Measurements from ENCODE around the gene DCDC1. TPM values are rescaled to one million over a fixed set of nuclear protein-coding genes. Genes with fewer than 3 reads are reported as not detected.

DCDC1 gene, protein sequence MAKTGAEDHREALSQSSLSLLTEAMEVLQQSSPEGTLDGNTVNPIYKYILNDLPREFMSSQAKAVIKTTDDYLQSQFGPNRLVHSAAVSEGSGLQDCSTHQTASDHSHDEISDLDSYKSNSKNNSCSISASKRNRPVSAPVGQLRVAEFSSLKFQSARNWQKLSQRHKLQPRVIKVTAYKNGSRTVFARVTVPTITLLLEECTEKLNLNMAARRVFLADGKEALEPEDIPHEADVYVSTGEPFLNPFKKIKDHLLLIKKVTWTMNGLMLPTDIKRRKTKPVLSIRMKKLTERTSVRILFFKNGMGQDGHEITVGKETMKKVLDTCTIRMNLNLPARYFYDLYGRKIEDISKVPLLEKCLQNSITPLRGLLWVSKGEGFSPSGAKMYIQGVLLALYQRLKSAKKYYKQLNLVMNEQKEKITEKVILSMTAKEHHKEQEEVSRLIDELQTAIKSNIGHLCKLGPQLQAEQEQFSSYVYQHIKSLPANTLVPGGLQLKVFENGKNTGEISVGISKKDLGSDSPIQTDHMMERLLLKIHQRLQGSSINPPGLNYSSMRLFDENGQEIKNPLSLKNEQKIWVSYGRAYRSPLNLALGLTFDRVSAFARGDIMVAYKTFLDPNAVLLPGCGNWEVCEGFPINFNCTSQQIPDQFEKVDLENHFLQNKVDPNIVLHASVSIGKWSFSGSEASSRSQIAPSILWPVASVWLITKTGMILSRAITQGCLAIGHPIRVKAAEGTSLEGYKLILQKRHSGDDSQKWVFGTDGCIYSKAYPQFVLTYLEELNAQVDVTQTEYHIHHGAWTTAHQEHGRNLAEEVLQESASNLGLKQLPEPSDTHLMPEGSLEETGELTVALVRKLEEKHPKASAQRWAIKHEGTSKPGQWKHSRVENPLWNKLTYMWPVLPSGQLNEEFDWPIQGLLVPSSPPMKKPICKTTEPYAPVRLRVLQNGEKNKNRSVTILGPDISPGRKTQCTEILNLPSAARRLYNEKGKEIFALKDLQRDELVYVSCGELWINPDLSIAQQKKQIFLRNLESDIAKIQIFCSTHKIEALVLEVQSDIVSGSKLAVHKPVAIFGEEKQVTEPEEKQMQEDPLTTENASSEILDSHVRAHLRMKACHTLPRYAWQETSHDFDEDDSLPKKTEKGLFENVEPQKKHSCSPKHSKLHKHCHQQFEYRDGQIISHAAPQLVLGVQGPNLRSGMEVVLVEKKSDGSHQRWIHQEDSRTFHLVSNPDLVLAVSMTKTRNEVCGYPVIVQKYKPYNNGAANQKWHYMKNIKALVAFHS (N-terminal part only)
- total RNA-seq (1.0 and 1.1 TPM in 2 replicates), polyA plus RNA-seq (0.76 TPM in 1 of 2 replicates, not detected in the other)

DNA sequence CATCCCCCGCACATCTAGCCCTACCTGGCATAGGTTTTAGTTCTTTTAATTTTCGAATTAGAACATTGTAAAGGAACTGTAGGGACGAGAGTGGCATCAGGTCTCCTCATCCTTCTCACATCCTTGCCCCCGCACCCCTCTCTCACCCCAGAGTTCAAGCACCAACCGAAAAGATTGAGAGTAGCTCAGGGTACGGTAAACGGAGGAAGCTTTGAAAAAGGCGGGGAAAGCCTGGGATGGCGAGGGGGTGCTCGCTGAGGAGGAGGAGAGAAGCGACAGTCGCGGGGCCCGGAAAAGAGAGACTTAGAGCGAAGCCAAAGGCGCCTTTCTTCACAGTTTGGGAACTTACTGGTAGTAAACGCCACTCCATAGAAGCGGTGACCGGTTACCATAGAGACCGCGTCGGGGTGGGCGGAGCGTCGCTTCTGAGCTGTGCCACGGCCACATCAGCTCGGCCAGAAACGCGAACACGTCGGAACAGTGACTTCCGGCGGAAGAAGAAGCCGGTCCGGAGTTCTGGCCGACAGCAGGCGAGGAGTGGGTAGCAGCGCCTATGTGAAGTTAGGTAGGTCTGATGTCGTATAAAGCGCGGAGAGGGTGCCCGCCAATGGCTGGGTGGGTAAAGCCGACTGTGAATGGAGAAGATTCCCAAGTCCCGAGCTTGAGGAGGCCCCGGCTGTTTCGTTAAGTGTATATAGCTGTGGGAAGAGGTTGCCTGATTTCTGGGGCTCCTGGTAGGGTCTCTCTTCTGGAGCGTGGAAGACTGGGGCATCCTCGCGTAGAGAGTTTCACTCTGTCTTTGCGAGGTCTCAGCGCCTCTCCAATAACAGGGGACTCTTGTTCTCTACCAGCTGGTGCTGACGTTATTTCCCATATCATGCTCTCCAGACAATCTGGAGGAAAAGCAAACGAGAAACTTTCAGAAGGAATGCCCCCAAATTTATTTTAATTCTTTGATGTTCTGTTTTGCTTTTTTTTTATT lies at the start of gene DCDC1, which contains the start of gene DNAJC24:
TSS of gene DCDC1 (minus strand) at position 392 of the 982 bp plus-strand sequence. CDS start 41,459 bp downstream, outside the sequence.
TSS of gene DNAJC24 (plus strand) at position 513 of the 982 bp plus-strand sequence. CDS start 889 bp downstream, outside the sequence.
- TF ChIP-seq, protein P1, sequence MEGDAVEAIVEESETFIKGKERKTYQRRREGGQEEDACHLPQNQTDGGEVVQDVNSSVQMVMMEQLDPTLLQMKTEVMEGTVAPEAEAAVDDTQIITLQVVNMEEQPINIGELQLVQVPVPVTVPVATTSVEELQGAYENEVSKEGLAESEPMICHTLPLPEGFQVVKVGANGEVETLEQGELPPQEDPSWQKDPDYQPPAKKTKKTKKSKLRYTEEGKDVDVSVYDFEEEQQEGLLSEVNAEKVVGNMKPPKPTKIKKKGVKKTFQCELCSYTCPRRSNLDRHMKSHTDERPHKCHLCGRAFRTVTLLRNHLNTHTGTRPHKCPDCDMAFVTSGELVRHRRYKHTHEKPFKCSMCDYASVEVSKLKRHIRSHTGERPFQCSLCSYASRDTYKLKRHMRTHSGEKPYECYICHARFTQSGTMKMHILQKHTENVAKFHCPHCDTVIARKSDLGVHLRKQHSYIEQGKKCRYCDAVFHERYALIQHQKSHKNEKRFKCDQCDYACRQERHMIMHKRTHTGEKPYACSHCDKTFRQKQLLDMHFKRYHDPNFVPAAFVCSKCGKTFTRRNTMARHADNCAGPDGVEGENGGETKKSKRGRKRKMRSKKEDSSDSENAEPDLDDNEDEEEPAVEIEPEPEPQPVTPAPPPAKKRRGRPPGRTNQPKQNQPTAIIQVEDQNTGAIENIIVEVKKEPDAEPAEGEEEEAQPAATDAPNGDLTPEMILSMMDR (IDR thresholded peaks at IDR 0.05; ENCODE audit: low read depth, low read length) = no peak
- no peaks in the 10 kb centered on the region for H3K27me3 ChIP-seq
- DNase-seq (ENCODE audit: low read depth in 1 of 2, low spot score in 1 of 2) = peak; percentile 95 to 97
- peak within 1 kb of the TSS; percentile 64 for H3K4me3 ChIP-seq
- H3K27ac ChIP-seq = peak within 1 kb of the TSS; percentile 75
- H3K9me3 ChIP-seq (ENCODE audit: low read depth) = no peaks in the 10 kb centered on the region
- H3K4me1 ChIP-seq (ENCODE audit: low read depth) = peaks cover 4% of the 10 kb centered on the region
- H3K36me3 ChIP-seq = no peaks in the 10 kb centered on the region

DNA sequence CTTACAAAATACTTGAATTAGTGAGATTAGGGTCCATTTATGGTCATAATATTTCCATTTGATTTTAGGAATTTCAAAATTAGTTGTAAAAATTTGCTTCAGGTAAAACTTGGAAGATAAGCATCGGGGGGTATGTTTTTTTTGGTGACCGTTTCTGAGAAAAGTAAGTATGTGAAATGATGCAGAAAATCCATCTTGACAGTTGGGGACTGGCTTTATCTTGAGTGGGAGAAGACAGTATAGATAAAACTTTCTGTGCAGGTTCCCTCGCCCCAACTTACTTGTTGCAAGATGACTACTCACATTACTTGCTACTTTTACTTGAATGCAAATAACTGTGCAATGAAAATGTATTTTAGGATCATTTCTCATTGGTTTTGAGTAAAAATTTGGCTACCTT lies 49.6 kb upstream of the DCDC1 start:
- Histone ChIP-seq H3K36me3 (no peaks in the 10 kb centered on the region), H3K4me3 (no peak overlapping the region), H3K27me3 (no peaks in the 10 kb centered on the region), H3K4me1 (ENCODE audit: low read depth) (peaks cover 27% of the 10 kb centered on the region), H3K9me3 (ENCODE audit: low read depth) (no peaks in the 10 kb centered on the region), H3K27ac (no peak overlapping the region)
- no peak for DNase-seq (ENCODE audit: low read depth in 1 of 2, low spot score in 1 of 2)
- TF ChIP-seq, protein P1 (IDR thresholded peaks at IDR 0.05; ENCODE audit: low read depth, low read length) = no peak

DNA sequence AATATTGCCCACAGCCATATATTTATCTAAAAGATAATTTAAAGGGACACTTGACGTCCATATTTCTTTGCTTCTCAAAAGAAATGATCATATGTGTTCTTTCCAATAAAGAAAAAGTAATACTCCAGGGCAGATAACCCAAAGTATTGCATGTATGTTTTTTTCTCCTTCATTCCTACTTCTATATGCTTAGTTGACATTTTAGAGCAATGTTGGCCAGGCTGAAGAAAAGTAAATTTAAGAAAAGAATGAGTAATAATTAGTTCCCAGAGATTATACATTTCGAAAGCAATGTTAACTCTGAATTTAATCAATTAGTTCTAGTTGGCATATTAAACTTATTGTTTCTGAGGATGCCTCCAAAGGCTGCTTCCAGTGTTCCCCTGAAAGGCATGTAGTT lies 48.3 kb upstream of the DCDC1 start:
- no peak overlapping the region for H3K27ac ChIP-seq
- TF ChIP-seq, protein P1 (IDR thresholded peaks at IDR 0.05; ENCODE audit: low read depth, low read length) = no peak
- DNase-seq (ENCODE audit: low read depth in 1 of 2, low spot score in 1 of 2) = no peak
- H3K27me3 ChIP-seq = no peaks in the 10 kb centered on the region
- no peaks in the 10 kb centered on the region for H3K36me3 ChIP-seq
- peaks cover 27% of the 10 kb centered on the region for H3K4me1 ChIP-seq (ENCODE audit: low read depth)
- H3K4me3 ChIP-seq = no peak overlapping the region
- H3K9me3 ChIP-seq (ENCODE audit: low read depth) = no peaks in the 10 kb centered on the region

DNA sequence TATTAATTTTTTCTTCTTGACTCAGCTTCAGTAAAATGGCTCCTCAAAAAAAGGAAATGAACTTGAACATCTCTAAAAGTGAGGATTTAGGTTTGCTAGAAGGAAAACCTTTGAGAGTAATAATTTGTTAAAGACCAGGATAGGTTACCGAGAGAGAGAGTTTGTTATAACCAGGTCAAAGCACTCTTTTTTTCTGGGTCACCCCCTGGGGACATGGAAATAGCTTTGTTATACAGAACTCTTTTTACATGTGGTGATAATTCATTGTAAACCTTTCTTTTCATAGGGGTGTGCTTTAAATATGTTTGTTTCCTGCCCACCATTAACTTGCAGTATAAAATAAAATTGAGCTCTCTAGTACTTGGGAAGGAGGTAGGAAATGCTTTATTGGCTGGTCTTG lies 47.8 kb upstream of the DCDC1 start:
- Histone ChIP-seq H3K36me3 (no peaks in the 10 kb centered on the region), H3K27me3 (no peaks in the 10 kb centered on the region), H3K4me1 (ENCODE audit: low read depth) (peaks cover 27% of the 10 kb centered on the region), H3K9me3 (ENCODE audit: low read depth) (no peaks in the 10 kb centered on the region), H3K4me3 (no peak overlapping the region), H3K27ac (no peak overlapping the region)
- TF ChIP-seq, protein P1 (IDR thresholded peaks at IDR 0.05; ENCODE audit: low read depth, low read length) = no peak
- DNase-seq (ENCODE audit: low read depth in 1 of 2, low spot score in 1 of 2) = no peak
